Pons (tissue), 1 donor: ENCODE results near the gene NLK.
"Not testable (repeated sequence)": the region's sequence is repeated elsewhere in the genome, so short reads cannot be mapped to it uniquely, and the experiment has no call there.

Experiments used
- DNase-seq: peaks from one replicate; pipeline ENCODE4 v3.0.0-alpha.2; 2016; ENCODE audit warnings: low spot score

The NLK gene

GRCh38 chr17:28232966-28233870 lies 190.7 kb downstream of the NLK start:
- not testable (repeated sequence) for DNase-seq

- not testable (repeated sequence) for DNase-seq
Observed at GRCh38 chr17:28233872-28234856, 191.7 kb downstream of the NLK start.

- not testable (repeated sequence) for DNase-seq
Observed at GRCh38 chr17:28235066-28235700, 192.7 kb downstream of the NLK start.

GRCh38 chr17:28236033-28236653 lies 193.7 kb downstream of the NLK start:
- not testable (repeated sequence) for DNase-seq

- not testable (repeated sequence) for DNase-seq
Observed at GRCh38 chr17:28238547-28239270, 196.2 kb downstream of the NLK start.

GRCh38 chr17:28239271-28239624 lies 196.8 kb downstream of the NLK start:
- DNase-seq, result no peak

- no peak for DNase-seq
Observed at GRCh38 chr17:28240688-28241340, 198.3 kb downstream of the NLK start.

- DNase-seq, result no peak
Observed at GRCh38 chr17:28242791-28243190, 200.3 kb downstream of the NLK start.

GRCh38 chr17:28243268-28243667 lies 200.8 kb downstream of the NLK start:
- DNase-seq, result not testable (repeated sequence)

- no peak for DNase-seq
Observed at GRCh38 chr17:28244446-28244845, 202.0 kb downstream of the NLK start.
